MG63 (cell line): Measurements from ENCODE around the gene PRR33. TPM values are rescaled to one million over a fixed set of nuclear protein-coding genes. Genes with fewer than 3 reads are reported as not detected.

Experiments used
- DNase-seq: peaks from one replicate; pipeline ENCODE4 v3.0.0-alpha.2; 2020
- H3K27me3 ChIP-seq: fragments of 250-450 bp; sonication (Bioruptor Pico); 2 replicates; pipeline ENCODE4 v1.5.1; 2020; ENCODE audit warnings: mild to moderate bottlenecking, moderate library complexity
- H3K36me3 ChIP-seq: fragments of 250-450 bp; sonication (Bioruptor Pico); 2 replicates; pipeline ENCODE4 v1.5.1; 2020; ENCODE audit warnings: mild to moderate bottlenecking, moderate library complexity
- H3K4me3 ChIP-seq: fragments of 250-450 bp; sonication (Bioruptor Pico); 2 replicates; pipeline ENCODE4 v1.5.1; 2020; ENCODE audit warnings: mild to moderate bottlenecking, moderate library complexity
- H3K9me3 ChIP-seq: fragments of 250-450 bp; sonication (Bioruptor Pico); 2 replicates; pipeline ENCODE4 v1.5.1; 2020; ENCODE audit warnings: mild to moderate bottlenecking, moderate library complexity
- total RNA-seq: library from RNA; depleted of rRNA; stranded (reverse); fragments of >200 nt; shearing (Covaris generic); gene quantifications from 2 replicates; pipeline ENCODE4 v1.2.3, GENCODE V29; 2014; ENCODE audit warnings: low replicate concordance

PRR33 gene
- total RNA-seq, 1 experiment from 2014 or later: not detected

DNA sequence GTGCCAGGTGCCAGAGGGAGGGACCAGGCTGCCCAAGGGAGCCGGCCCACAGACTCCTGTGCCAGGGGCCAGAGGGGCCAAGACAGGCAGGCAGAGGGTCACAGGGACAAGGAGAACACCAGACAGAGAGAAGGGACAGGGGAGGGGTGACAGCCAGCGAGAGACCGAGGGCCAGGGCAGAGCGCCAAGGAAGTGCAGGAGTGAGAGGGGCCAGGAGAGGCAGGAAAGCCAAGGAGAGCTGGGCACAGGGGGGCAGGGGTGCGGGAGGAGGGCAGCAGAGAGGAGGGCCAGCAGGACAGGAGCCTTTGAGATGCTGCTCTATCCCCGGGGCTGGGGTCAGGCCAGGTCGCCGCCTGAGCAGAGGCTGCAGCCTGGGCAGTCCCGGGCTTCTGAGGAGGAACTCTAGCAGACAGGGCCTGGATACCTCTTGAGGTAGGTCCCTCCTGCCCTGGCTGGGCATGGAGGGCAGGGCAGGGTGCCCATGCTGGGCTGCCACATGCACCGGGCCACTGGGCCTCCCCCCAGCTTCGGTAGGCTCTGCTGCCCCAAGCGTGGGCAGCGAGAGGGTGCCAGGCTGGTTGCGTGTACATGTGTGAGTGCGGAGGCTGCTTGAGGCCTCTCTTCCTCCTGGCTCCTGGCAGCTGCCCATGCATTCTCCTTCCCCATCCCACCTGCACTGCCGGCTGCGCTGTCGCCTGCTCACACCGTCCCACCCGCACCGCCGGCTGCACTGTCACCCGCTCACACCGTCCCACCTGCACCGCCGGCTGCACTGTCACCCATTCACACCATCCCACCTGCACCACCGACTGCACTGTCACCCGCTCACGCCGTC lies 26.6 kb downstream of the PRR33 start:
- H3K9me3 ChIP-seq: no peaks in the 10 kb centered on the region
- no peak for DNase-seq
- H3K4me3 ChIP-seq: no peak overlapping the region
- 0 out of 2 replicates have a peak, but pooled peaks cover 3% of the 10 kb centered on the region for H3K27me3 ChIP-seq
- no peaks in the 10 kb centered on the region for H3K36me3 ChIP-seq

- no peaks in the 10 kb centered on the region for H3K9me3 ChIP-seq
Observed at GRCh38 chr11:1864231-1864630, 27.5 kb downstream of the PRR33 start.

DNA sequence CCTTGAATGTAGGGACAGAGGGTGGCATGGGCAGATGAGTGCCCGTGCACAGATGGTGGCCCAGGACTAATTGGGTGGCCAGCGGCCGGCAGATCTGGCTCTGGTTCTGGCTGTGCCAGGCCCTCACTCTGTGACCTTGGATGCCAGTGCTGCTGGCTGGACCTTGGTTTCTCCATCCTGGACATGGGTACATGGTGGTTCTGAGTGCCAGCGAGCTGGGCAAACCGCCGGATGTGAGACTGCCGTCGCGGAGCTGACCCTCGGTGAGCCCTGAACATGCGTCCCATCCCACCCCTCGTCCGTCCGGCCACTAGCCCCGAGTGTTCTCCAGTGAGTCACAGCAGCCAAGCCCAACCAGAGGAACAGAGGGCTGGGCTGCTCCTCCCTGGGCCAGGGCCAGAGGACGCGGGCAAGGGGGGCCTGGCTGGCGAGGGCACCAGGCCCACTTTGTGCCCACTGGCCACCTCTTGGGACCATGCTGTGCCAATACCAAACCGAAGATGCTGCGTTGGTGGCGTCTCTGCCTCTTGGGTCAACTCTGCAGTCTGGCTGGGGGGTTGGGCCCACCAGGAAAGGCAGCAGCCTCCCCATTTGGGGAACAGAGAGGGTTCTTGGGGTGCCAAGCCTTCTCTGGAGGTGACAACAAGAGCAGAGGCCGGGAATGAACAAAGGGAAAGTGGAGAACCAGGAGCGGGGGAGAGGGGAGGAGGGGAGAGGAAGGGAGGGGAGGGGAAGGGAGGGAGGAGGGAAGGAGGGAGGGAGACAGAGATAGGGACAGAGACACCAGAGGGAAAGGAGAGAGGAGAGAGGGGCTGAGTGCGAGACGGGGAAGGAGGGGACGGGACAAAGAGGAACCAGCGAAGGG lies 28.1 kb downstream of the PRR33 start:
- Histone ChIP-seq H3K36me3 (no peaks in the 10 kb centered on the region), H3K9me3 (no peaks in the 10 kb centered on the region), H3K4me3 (no peak overlapping the region), H3K27me3 (0 out of 2 replicates have a peak, but pooled peaks cover 3% of the 10 kb centered on the region)
- DNase-seq: peak; percentile 84

More at GRCh38 chr11:1864231-1864630, 27.5 kb downstream of the PRR33 start:
- Histone ChIP-seq H3K27me3 (0 out of 2 replicates have a peak, but pooled peaks cover 3% of the 10 kb centered on the region), H3K4me3 (no peak overlapping the region), H3K36me3 (no peaks in the 10 kb centered on the region)
- no peak for DNase-seq

DNA sequence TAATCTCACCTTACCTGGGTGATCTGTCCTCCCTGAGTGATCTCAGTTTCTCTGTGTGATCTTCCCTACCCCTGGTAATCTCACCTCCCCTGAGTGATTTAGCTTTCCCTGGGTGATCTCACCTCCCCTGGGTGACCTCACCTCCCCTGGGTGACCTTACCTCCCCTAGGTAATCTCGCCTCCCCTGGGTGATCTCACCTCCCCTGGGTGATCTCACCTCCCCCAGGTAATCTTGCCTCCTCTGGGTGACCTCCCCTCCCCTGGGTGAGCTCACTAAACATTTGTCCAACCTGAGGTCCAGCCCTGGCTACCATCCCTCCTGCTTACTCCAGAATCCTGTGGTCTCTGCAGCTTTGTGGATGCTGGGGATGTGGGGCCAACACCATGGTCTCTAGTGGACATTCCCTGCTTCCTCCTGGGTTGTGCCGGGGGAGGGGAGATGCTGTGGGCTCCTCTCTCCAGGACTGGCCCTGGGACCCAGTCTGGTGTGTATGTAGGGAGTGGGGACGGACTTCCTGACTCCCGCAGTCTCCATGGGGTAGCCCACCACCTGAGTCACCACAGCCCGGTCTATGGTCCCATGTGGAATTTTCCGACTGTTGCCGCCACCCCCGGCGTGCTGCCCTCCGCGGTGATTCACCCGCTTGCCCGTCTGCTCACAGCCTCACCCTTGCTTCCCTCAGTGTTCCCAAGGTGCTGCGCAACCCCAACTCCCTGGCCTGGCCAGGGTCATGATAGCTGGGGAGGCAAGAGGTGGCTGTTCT lies 28.9 kb downstream of the PRR33 start:
- 0 out of 2 replicates have a peak, but pooled peaks cover 3% of the 10 kb centered on the region for H3K27me3 ChIP-seq
- H3K36me3 ChIP-seq: no peaks in the 10 kb centered on the region
- H3K4me3 ChIP-seq: no peak overlapping the region
- DNase-seq: no peak
- no peaks in the 10 kb centered on the region for H3K9me3 ChIP-seq

DNA sequence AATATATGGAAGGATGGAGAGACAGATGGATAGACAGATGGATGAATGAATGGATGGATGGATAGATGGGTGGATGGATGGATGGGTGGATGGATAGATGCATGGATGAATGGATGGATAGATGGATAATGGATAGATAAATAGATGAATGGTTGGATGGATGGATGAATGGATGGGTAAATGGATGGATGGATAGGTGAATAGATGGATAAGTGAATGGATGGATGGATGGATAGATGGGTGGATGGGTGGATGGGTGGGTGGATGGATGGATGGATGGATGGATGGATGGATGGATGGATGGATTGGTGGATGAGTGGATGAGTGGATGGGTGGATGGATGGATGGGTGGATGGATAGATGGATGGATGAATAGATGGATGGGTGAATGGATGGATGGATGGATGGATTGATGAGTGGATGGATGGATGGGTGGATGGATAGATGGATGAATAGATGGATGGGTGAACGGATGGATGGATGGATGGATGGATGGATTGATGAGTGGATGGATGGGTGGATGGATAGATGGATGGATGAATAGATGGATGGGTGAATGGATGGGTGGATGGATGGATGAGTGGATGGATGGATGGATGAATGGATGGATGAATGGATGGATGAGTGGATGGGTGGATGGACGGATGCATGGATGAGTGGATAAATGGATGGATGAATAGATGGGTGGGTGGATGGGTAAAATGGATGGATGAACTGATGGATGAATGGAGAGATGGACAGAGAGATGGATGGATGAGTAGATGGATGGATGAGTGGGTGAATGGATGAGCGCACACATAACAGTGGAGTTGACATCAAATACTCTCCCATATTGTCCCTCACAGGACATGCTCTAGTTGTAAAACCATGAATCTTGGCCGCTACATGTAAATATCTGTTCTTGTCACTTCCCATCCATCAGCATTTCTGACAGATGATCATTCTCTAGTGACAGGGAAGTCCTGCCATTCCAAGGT lies 30.0 kb downstream of the PRR33 start:
- Histone ChIP-seq H3K9me3 (no peaks in the 10 kb centered on the region), H3K36me3 (no peaks in the 10 kb centered on the region), H3K4me3 (no peak overlapping the region), H3K27me3 (0 out of 2 replicates have a peak, but pooled peaks cover 3% of the 10 kb centered on the region)
- DNase-seq: no peak

GRCh38 chr11:1860108-1860507 lies 31.6 kb downstream of the PRR33 start:
- H3K9me3 ChIP-seq: no peaks in the 10 kb centered on the region
- DNase-seq: no peak
- 0 out of 2 replicates have a peak, but pooled peaks cover 3% of the 10 kb centered on the region for H3K27me3 ChIP-seq
- no peaks in the 10 kb centered on the region for H3K36me3 ChIP-seq
- H3K4me3 ChIP-seq: no peak overlapping the region

- no peak overlapping the region for H3K4me3 ChIP-seq
- 0 out of 2 replicates have a peak, but pooled peaks cover 3% of the 10 kb centered on the region for H3K27me3 ChIP-seq
- no peaks in the 10 kb centered on the region for H3K36me3 ChIP-seq
- DNase-seq: no peak
- H3K9me3 ChIP-seq: no peaks in the 10 kb centered on the region
Observed at GRCh38 chr11:1859004-1859403, 32.7 kb downstream of the PRR33 start.

DNA sequence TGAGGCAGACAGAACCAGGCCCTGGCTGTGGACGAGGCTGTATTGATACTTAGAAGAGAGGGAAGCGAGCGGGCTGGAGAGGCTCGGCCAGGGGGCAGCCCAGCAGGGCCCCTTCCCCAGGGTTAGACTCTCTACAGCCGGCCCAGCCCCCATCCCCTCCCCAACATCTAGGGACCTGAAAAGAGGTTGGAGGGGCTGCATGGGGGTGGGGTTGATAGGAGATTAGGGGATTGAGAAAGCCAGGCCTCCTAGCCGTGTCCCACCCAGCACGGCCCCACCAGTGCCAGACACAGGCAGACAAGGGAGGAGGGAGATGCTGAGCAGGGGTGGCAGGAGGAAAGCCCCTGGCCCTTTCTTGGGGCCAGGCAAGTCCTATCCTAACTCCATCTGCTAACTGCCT lies 33.1 kb downstream of the PRR33 start:
- no peak overlapping the region for H3K4me3 ChIP-seq
- H3K27me3 ChIP-seq: 0 out of 2 replicates have a peak, but pooled peaks cover 3% of the 10 kb centered on the region
- no peaks in the 10 kb centered on the region for H3K36me3 ChIP-seq
- no peak for DNase-seq
- no peaks in the 10 kb centered on the region for H3K9me3 ChIP-seq

- no peak for DNase-seq
- Histone ChIP-seq H3K36me3 (no peaks in the 10 kb centered on the region), H3K9me3 (no peaks in the 10 kb centered on the region), H3K27me3 (0 out of 2 replicates have a peak, but pooled peaks cover 3% of the 10 kb centered on the region), H3K4me3 (no peak overlapping the region)
Observed at GRCh38 chr11:1858154-1858553, 33.5 kb downstream of the PRR33 start.

DNA sequence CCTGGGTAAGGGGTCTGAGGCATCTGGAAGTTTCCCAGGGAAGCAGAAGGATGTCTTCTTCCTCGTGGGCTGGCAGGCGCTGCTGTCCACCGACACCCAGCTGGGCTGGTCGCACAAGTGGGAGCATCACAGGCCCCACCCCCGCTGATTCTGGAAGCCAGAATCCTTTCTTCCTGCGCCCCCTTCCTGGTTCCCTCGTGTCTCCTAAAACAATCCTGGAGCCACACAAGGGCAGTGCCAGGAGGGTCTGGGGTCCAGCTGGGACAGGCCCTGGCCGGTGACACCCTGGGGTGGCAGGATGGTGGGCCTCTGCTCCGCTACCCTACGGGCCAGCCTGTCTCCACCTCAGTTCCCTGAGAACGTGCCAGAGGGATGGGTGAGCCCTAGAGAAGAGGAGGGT lies 34.6 kb downstream of the PRR33 start:
- no peaks in the 10 kb centered on the region for H3K36me3 ChIP-seq

DNA sequence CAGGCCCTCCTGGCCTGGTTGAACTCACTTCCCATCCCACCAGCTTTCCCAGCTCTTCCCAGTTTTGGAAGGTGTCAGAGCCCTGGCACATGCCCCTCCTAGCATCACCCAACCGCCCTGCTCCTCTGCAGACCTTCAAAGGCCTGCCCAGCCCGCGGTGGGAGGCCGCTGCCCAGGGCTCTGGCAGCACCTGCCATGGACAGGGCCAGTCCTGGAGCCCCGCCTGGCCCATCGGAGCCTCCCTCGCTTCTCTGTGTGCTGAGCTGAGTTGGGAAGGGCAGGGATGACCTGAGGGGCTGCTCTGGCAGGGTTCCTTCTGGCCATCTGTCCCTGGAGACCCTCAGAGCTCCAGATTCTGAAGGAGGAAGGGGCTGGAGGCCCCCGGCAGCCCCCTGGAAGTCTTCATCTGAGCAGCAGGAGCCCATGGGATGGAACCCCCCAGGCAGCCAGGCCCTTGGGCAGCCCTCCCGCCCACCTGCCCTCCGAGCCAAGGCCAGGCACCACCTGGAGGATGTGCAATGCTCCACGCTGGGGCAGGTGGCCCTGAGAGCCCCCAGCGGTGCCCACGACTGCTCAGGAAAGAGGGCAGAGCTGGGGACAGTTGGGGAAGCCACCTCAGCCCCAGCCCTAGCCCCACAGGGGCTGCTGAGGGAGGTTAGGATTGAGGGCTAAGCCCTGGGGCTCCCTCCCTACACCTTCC lies 35.2 kb downstream of the PRR33 start:
- Histone ChIP-seq H3K4me3 (no peak overlapping the region), H3K27me3 (0 out of 2 replicates have a peak, but pooled peaks cover 3% of the 10 kb centered on the region), H3K36me3 (no peaks in the 10 kb centered on the region), H3K9me3 (no peaks in the 10 kb centered on the region)
- DNase-seq: no peak

More for the DNA sequence above, 34.6 kb downstream of the PRR33 start:
- H3K27me3 ChIP-seq: 0 out of 2 replicates have a peak, but pooled peaks cover 3% of the 10 kb centered on the region
- H3K4me3 ChIP-seq: no peak overlapping the region
- H3K9me3 ChIP-seq: no peaks in the 10 kb centered on the region
- DNase-seq: no peak

DNA sequence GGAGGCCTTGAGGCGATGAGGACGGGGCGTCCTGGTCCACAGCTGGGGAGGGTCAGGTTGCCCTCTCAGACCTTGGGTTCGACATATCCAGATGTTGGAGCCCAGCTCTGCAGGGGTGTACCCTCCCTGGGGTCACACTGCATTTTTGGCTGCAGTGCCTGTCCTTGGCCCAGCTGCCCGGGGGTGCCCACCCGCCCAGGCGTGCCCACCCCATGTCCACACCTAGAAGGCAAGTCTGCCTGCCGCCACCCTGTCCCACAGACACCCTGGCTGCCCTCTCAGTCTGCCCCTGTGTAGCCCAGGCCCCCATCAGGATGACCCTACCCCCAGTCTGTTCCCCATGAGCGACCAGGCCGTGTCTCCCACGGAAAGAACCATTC lies 35.8 kb downstream of the PRR33 start:
- Histone ChIP-seq H3K27me3 (no peaks in the 10 kb centered on the region), H3K4me3 (no peak overlapping the region), H3K9me3 (no peaks in the 10 kb centered on the region), H3K36me3 (no peaks in the 10 kb centered on the region)
- DNase-seq: no peak

- DNase-seq: no peak
- no peak overlapping the region for H3K4me3 ChIP-seq
- no peaks in the 10 kb centered on the region for H3K9me3 ChIP-seq
- no peaks in the 10 kb centered on the region for H3K36me3 ChIP-seq
- no peaks in the 10 kb centered on the region for H3K27me3 ChIP-seq
Observed at GRCh38 chr11:1854949-1855885, 36.5 kb downstream of the PRR33 start.
